ENCODE data around the gene ID3. TPM values are rescaled to one million over a fixed set of nuclear protein-coding genes. Genes with fewer than 3 reads are reported as not detected.

ID3 gene
- total RNA-seq: 100 to 1,000 TPM in 2 of 4 donors, 10 to 100 TPM in 2; 62.0 to 144 (median 110) TPM

GRCh38 chr1:23559136-23559984, at the start of gene ID3:
ID3 (minus strand) TSS chr1:23559501; CDS start chr1:23559426, 75 bp downstream.
- no peak for TF ChIP-seq CTCF (IDR thresholded peaks at IDR 0.05; ENCODE audit: low read depth)

GRCh38 chr1:23607944-23608343, 48.6 kb upstream of the ID3 start:
- no peak for TF ChIP-seq CTCF (IDR thresholded peaks at IDR 0.05; ENCODE audit: low read depth)

GRCh38 chr1:23601968-23602876, 42.9 kb upstream of the ID3 start:
- TF ChIP-seq CTCF (IDR thresholded peaks at IDR 0.05; ENCODE audit: low read depth): no peak

- no peak for TF ChIP-seq CTCF (IDR thresholded peaks at IDR 0.05; ENCODE audit: low read depth)
Observed at GRCh38 chr1:23601135-23601967, 42.0 kb upstream of the ID3 start.

GRCh38 chr1:23600283-23600682, 41.0 kb upstream of the ID3 start:
- TF ChIP-seq CTCF (IDR thresholded peaks at IDR 0.05; ENCODE audit: low read depth): no peak

GRCh38 chr1:23599125-23599524, 39.8 kb upstream of the ID3 start:
- no peak for TF ChIP-seq CTCF (IDR thresholded peaks at IDR 0.05; ENCODE audit: low read depth)

Data from subcutaneous adipose tissue (tissue), 4 donors.